GM15510 (cell line): Measurements from ENCODE around the gene PI3.

ENCODE experiments used
- POLR2A ChIP-seq: IDR thresholded peaks from 3 replicates; pipeline ENCODE4 v1.6.1; 2011; ENCODE audit warnings: borderline replicate concordance; ENCODE audit not compliant: insufficient read length; ENCODE audit errors: extremely low read depth

PI3 gene

DNA sequence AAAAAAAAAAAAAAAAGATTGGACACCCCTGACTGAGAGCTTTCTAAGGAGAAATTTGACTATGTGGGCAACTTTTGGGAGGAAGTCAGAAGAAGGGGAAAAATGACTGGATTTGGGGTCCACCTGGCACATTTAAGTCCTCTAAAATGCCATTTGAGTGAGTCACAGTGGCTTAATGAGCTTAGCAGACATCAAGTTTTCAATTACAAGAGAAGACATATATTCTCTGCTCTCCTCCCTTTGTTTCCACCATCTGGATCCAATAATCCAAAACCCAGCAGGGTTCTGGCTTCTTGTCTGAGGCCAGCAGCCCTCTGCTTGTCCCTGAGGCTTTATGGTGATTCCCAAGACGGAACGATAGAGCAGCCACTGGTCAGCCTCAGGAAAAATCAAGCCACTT is 6.9 kb downstream of the PI3 start:
- TF ChIP-seq POLR2A = no peak

DNA sequence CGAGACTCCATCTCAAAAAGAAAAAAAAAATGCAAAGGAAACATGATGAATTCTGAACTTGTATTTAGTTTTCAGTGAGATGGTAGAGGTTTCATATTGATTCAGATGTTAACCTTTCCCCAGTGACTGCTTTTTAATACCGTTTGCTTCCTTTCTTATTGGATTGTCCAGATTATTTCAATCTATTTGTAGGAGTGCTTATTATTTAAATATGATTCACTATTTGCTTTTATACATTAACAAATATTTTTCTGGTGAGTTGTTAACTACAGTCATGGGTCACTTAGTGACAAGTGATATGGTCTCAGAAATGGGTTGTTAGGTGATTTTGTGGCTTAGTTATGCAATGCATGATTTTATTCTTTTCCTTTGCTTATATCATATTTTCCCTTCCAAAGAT is 8.4 kb downstream of the PI3 start:
- no peak for TF ChIP-seq POLR2A

GRCh38 chr20:45187693-45188092 is 13.0 kb downstream of the PI3 start:
- TF ChIP-seq POLR2A = no peak

DNA sequence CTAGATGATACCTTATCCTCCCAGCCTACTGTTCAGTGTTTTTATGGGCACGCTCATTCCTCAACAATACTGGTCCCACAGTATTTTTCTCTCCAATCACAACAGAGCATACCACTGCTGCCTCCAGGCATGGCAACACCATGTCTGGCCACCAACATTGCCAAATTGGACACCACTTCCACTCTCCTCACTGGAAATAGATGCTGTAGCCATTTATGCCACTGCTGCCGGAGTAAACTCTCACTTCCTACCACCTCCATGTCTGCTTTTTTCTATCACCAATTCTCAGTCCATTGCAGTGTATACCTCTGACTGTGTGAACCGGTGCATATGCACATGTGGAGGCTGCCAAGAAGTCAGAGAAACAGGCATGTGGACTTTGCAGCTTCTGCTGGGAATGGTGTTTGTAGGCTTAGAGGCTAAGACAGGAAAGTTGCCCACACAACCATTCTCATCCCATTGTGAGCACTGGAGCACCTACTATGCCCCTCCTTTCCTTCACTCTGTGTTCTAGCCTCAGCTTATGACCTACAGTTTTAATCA is 14.4 kb downstream of the PI3 start:
- no peak for TF ChIP-seq POLR2A

- no peak for TF ChIP-seq POLR2A
Measured at GRCh38 chr20:45189861-45190260, 15.2 kb downstream of the PI3 start.

GRCh38 chr20:45191926-45192325 is 17.2 kb downstream of the PI3 start:
- no peak for TF ChIP-seq POLR2A

GRCh38 chr20:45193331-45193730 is 18.6 kb downstream of the PI3 start:
- TF ChIP-seq POLR2A = no peak

DNA sequence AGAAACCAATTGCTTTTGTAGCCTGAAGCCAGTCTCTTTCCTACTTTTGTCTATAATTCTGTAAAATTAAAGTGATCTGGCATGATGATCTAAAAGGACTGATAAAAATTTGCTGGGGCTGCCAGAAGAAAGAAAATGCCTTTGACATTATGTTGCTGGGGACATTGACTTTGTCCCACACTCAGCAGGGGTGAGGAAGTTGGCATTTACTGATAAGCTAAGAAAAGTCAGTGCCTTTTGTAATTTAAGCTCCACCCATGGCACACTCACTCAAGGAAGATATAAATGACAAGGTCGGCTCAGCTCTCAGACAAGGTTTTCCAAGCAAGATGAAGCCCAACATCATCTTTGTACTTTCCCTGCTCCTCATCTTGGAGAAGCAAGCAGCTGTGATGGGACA is 32.0 kb downstream of the PI3 start, which contains the start of gene SEMG1:
Gene SEMG1, plus strand, starts transcription at position 309 of the 400 bp plus-strand sequence. Its CDS starts 21 bp downstream, at position 330.
- TF ChIP-seq POLR2A = no peak

DNA sequence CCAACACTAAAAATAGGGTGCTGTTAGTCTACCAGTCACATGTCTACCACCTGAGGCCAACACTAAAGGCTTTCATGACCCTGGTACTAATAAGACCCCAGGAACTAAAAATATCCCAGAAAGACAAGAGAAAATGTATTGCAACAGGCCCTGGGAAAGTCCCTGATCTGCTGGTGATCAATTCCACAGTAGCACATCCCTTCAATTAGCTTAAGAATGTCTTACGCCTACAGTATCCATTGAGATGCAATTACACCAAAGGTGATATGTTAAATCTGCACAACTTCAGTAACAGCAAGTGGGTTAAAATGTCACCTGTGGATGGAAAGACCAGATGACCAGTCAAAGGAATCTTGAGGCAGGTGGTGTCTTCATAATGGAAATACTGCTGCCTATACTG is 35.2 kb downstream of the PI3 start:
- TF ChIP-seq POLR2A = no peak

- TF ChIP-seq POLR2A = no peak
Measured at GRCh38 chr20:45211569-45212474, 37.1 kb downstream of the PI3 start.

DNA sequence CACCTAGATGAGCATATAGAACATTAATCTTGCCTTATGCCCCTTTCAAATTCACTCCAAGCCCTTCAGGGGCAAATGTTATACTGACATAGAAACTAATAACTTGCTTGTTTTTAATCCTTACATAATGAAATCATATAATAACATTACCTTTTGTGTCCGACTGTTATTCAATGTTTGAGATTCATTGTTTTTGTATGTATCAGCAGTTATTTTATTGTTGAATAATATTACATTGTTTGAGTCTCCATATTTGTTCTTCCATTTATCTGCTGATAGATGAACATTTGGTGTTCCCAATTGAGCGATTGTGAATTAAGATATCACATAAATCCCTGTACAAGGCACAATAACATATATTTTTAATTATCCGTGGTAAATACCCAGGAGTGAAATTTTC is 38.1 kb downstream of the PI3 start:
- no peak for TF ChIP-seq POLR2A

DNA sequence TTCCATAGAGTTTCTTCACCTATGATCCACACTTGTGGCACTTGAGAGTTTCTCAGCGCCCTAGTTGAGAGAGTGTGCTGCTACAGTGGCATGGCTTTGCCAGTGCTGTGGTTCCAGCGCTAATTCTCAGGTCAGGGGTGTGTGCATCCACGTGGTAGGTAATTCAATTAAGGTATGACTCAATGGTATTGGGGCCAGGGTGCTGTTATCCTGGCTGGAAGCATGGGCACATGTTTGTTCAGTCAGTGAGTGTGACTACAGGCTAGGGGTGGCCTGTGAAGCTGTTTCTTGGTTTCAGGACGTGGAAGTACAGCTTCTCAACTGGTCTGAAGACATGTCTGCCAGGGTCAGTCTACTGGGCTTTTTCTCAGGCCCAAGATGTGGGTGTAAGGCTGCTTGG is 43.4 kb downstream of the PI3 start:
- TF ChIP-seq POLR2A = no peak

- no peak for TF ChIP-seq POLR2A
Measured at GRCh38 chr20:45218636-45219035, 43.9 kb downstream of the PI3 start.

GRCh38 chr20:45221076-45221475 is 46.4 kb downstream of the PI3 start, which contains the start of gene SEMG2:
Gene SEMG2, plus strand, starts transcription at chr20:45221373. Its CDS starts 17 bp downstream, at chr20:45221390.
- no peak for TF ChIP-seq POLR2A

DNA sequence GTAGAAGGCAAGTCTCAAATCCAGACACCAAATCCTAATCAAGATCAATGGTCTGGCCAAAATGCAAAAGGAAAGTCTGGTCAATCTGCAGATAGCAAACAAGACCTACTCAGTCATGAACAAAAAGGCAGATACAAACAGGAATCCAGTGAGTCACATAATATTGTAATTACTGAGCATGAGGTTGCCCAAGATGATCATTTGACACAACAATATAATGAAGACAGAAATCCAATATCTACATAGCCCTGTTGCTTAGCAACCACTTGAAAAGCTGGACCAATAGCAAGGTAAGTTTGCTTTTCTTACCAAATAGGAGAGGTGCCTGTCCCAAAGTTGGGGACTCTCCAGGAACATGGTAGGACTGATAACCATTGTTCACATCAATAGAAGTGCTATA is 48.4 kb downstream of the PI3 start:
- TF ChIP-seq POLR2A = no peak
